Activated T-cell treated with anti-CD3 and anti-CD28 coated beads for 24 hours (primary cell): Measurements from ENCODE around the gene HGD.
"Not testable (repeated sequence)": the region's sequence is repeated elsewhere in the genome, so short reads cannot be mapped to it uniquely, and the experiment has no call there.

ENCODE experiments used
- DNase-seq: peaks from one replicate; pipeline ENCODE4 v3.0.0-alpha.2; 2020; ENCODE audit warnings: low read depth

HGD gene

GRCh38 chr3:120638820-120639219 is 43.2 kb downstream of the HGD start:
- not testable (repeated sequence) for DNase-seq

GRCh38 chr3:120637851-120638559 is 44.0 kb downstream of the HGD start:
- DNase-seq = no peak

GRCh38 chr3:120636795-120637401 is 45.1 kb downstream of the HGD start:
- DNase-seq = no peak

- DNase-seq = no peak
Observed at GRCh38 chr3:120634539-120634938, 47.5 kb downstream of the HGD start.

GRCh38 chr3:120625159-120625586 is 56.9 kb downstream of the HGD start:
- no peak for DNase-seq

- DNase-seq = no peak
Observed at GRCh38 chr3:120623727-120624093, 58.3 kb downstream of the HGD start.

GRCh38 chr3:120622870-120623726 is 58.9 kb downstream of the HGD start:
- no peak for DNase-seq

- no peak for DNase-seq
Observed at GRCh38 chr3:120622457-120622856, 59.6 kb downstream of the HGD start.

GRCh38 chr3:120616745-120617144 is 65.3 kb downstream of the HGD start:
- DNase-seq = not testable (repeated sequence)

- DNase-seq = no peak
Observed at GRCh38 chr3:120615847-120616609, 66.0 kb downstream of the HGD start.

- no peak for DNase-seq
Observed at GRCh38 chr3:120614765-120615164, 67.3 kb downstream of the HGD start.

- DNase-seq = no peak
Observed at GRCh38 chr3:120608506-120608905, 73.5 kb downstream of the HGD start.

- DNase-seq = no peak
Observed at GRCh38 chr3:120604784-120605183, 77.3 kb downstream of the HGD start.

GRCh38 chr3:120604382-120604781 is 77.7 kb downstream of the HGD start:
- DNase-seq = no peak

- no peak for DNase-seq
Observed at GRCh38 chr3:120602682-120603081, 79.4 kb downstream of the HGD start.

- no peak for DNase-seq
Observed at GRCh38 chr3:120601554-120601953, 80.5 kb downstream of the HGD start.

- DNase-seq = no peak
Observed at GRCh38 chr3:120599211-120599610, 82.8 kb downstream of the HGD start.

GRCh38 chr3:120597445-120598049 is 84.5 kb downstream of the HGD start:
- DNase-seq = no peak

- no peak for DNase-seq
Observed at GRCh38 chr3:120596853-120597223, 85.2 kb downstream of the HGD start.

- DNase-seq = peak; percentile 93
Observed at GRCh38 chr3:120596116-120596852, 85.8 kb downstream of the HGD start, which contains the start of gene NDUFB4. NDUFB4 (plus strand) TSS chr3:120596336; CDS start chr3:120596360, 24 bp downstream.

- DNase-seq = no peak
Observed at GRCh38 chr3:120595788-120596115, 86.3 kb downstream of the HGD start.
